ENCODE data around the gene SORCS2.
"Not testable (repeated sequence)": the region's sequence is repeated elsewhere in the genome, so short reads cannot be mapped to it uniquely, and the experiment has no call there.

The SORCS2 gene

DNA sequence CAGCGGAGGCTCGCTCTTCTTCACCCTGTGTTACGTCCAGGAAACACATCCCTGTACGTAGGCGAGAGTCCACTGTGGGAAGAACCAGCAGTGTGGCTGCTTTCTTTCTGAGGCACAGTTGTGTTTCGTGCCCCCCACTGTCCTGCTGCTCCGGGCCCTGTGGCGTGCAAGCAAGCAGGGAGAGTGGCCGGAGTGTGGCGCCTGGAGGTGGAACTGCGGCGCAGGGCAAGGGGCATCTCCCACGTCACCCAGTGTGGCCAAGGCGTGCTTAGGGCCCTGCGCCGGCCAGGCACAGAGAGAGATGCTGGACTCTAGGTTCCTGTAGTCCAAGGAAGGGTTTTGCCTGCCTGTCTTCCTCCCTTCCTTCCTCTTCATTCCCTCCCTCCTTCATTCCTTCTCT lies 255.7 kb downstream of the SORCS2 start:
- DNase-seq (ENCODE audit: low read depth in 2 of 2) = no peak

DNA sequence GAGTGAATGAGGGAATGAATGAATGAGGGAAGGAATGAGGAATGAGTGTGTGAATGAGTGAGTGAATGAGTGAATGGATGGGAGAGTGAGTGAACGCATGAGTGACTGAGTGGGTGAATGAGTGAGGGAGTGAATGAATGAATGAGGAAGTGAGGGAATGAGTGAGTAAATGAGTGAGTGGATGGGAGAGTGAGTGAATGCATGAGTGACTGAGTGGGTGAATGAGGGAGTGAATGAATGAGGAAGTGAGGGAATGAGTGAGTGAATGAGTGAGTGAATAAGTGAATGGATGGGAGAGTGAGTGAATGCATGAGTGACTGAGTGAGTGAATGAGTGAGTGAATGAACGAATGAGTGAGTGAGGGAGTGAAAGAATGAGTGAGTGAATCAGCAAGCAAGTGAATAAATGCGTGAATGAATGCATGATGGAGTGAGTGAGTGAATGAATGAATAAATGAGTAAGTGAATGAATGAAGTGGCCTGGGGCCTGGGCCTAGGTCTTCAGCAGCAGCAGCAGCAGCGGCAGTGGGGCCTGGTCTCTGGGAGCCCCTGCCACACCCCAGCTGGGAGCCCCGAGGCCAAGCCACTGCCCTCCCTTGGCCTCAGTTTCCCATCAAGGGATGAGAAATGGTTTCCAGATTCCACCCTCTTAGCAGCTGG lies 258.6 kb downstream of the SORCS2 start:
- DNase-seq (ENCODE audit: low read depth in 2 of 2) = no peak

DNA sequence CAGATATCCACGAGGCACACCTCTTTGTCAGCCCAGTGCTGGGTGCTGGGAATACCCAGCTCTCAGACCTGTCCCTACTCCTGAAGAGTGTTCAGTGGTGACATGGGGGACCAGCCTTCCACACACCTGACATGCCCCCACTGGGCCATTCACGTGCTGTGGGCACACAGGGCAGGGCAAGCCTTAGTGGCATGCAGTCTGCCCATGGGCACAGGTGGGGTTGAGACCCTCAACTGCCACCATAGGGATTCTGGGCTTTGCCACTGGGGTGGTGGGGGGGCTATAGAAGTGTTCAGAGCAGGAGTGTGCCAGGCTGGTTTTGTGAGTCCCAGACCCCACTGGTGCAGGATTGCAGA lies 259.1 kb downstream of the SORCS2 start:
- no peak for DNase-seq (ENCODE audit: low read depth in 2 of 2)

DNA sequence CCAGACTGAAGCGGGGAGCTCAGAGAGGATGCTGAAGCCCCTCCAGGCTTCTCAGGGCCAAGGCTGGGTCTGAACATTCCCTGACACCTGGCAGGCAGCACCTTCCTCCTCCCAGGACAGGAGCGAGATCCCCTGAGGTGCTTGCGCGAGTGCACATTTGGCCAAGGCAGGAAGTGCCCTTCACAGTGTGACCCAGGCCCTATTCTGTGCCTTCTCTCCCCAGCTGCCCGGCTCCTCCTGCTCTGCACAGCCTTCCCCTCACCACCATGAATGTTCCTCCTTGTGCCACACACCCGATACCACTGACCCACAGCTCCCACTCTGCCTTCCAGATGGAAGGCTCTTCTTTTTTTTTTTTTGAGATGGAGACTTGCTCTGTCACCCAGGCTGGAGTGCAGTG lies 259.5 kb downstream of the SORCS2 start:
- no peak for DNase-seq (ENCODE audit: low read depth in 2 of 2)

DNA sequence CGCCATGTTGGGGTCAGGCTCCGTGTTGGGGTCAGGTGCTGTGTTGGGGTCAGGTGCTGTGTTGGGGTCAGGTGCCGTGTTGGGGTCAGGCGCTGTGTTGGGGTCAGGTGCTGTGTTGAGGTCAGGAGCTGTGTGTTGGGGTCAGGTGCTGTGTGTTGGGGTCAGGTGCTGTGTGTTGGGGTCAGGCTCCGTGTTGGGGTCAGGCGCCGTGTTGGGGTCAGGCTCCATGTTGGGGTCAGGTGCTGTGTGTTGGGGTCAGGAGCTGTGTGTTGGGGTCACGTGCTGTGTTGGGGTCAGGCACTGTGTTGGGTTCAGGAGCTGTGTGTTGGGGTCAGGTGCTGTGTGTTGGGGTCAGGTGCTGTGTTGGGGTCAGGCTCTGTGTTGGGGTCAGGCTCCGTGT lies 260.5 kb downstream of the SORCS2 start:
- DNase-seq (ENCODE audit: low read depth in 2 of 2) = not testable (repeated sequence)

DNA sequence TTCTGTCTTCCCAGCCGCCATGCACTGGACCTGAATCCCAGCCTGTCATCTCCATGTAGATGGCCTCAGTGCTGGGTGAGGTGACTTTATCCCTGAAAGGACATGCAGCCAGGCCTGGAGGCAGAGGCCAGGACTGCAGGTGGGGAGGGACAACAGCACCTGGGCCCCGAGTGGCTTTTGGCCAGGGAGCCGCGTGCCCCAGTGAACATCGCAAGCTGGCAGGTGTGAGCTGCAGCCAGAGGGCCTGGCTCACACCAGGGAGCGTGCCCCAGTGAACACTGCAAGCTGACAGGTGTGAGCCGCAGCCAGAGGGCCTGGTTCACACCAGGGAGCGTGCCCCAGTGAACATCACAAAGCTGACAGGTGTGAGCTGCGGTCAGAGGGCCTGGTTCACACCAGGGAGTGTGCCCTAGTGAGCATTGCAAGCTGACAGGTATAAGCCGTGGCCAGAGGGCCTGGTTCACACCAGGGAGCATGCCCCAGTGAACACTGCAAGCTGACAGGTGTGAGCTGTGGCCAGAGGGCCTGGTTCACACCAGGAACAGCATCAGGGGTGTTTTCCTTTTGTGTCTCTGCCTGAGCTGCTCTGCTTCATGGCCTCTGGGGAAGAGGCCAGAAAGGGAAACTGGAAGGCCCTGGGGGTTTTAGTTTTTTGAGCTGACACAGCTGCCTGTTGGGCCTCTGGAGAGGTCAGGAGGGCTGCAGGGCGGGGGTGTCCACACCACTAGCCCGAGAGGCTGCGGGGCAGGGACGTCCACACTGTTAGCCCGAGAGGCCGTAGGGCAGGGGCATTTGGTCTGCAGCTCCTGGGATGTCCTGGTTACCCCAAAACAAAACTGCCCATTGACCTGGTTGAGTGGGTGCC lies 265.1 kb downstream of the SORCS2 start:
- DNase-seq (ENCODE audit: low read depth in 2 of 2) = no peak

DNA sequence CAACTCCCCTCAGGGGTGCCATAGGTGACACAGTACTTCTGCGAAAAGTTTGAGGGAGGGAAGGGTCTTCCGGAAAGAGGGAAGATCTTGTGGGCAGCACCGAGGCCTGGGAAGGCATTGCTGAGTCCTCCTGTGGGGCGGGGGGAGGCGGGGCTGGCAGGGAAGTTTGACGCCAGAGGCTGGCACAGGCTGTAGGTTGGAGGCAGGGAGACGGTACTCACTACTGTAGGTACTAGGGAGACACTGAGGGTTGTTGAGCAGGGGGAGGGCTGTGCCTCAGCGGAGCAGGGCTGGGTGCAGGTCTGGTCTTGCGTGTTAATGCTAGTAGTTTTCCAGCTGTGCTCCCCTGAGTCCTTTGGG lies 265.7 kb downstream of the SORCS2 start:
- no peak for DNase-seq (ENCODE audit: low read depth in 2 of 2)

DNA sequence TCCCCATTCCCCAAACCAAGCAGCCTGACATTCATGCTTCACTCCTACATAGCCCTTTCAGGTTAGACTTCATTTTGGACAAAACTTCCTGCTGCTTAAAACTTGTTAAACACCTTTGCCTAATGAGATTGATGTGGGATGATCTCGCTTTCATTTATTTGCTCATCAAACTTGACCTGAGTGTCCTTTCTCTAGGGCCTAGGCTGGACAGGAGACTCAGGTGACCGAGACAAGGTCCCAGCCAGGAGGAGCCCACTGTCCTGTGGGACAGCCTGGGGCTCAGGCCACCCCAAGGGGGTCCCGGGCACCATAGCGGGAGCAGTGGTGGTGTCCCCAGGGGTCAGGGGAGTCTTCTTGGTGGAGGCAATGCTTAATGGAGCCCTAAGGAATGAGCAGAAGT lies 266.1 kb downstream of the SORCS2 start:
- DNase-seq (ENCODE audit: low read depth in 2 of 2) = no peak

DNA sequence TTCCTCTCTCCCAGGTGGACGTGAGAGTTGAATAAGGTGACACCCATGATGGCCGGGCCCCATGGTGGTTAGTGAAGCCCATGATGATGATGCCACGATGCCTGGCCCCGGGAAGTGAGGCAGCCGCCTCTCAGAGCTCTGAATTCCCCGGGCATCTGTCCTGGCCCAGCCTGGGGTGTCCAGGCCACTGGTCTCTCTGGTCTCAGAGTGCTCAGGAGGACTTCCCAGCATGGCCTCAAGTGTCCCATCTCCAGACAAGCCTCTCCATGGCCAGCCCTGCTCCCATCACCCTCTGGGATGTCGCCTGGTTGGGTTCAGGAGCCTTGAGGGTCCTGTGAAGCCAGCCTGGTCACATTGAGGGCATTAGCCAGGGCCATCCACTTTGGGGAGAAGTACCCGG lies 267.1 kb downstream of the SORCS2 start:
- DNase-seq (ENCODE audit: low read depth in 2 of 2) = no peak

DNA sequence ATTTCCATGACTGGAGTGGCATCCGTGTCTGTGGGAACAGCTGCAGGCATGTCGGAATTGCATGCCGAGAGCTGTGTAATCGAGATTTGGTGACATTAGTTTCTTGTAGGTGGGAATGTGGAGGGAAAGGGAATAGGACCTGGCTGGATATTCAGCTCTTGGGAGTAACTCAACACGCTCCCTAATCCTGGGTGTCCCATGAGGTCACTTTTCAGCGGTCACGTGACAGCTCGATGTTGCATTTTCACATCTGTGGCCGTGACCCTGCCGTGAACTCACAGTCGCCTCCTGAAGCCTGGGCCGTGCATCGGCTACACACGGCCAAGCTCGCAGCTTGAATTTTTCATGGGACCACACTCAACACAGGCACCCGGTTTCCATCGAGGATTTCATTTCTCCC lies 268.2 kb downstream of the SORCS2 start:
- DNase-seq (ENCODE audit: low read depth in 2 of 2) = no peak

DNA sequence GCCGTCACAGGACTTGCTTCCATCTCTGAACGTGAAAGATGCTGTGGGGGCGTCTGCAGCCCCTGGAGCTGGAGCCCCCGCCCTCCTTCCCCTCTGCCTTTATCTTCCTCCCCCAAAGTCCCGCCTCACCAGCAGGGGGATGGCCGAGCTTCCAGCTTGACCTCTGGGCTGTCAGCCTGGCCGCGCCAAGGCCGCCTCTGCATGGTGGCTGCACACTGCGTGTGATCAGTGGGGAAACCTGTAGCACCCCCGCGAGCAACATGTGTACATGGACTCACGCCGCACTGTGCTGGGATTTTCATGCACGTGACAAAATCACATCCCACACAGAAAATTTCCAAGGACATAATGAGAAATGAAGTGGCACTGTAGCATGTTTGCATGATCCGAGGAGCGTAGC lies 268.9 kb downstream of the SORCS2 start:
- no peak for DNase-seq (ENCODE audit: low read depth in 2 of 2)

DNA sequence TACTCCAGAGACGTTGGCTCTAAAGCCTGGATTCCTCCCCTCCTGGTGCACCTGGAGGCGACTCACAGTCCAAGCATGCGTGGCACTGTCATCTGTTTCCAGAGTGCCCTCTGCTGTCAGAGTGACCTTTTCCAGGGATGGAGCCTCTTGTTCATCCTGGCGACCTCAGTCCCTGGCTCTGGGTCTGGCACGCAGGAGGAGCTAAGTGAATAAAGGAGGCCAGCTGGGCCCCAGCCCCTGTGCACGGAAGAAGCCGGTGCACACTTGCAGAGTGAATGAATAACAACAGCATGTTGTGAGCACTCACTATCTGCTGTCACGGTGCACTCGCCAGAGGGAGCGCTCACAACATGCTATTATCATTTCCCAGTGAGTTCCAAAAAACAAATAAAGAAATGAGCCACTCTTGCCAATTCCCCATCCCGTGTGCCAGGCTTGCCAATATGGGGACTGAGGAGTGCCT lies 270.2 kb downstream of the SORCS2 start:
- DNase-seq (ENCODE audit: low read depth in 2 of 2) = no peak

DNA sequence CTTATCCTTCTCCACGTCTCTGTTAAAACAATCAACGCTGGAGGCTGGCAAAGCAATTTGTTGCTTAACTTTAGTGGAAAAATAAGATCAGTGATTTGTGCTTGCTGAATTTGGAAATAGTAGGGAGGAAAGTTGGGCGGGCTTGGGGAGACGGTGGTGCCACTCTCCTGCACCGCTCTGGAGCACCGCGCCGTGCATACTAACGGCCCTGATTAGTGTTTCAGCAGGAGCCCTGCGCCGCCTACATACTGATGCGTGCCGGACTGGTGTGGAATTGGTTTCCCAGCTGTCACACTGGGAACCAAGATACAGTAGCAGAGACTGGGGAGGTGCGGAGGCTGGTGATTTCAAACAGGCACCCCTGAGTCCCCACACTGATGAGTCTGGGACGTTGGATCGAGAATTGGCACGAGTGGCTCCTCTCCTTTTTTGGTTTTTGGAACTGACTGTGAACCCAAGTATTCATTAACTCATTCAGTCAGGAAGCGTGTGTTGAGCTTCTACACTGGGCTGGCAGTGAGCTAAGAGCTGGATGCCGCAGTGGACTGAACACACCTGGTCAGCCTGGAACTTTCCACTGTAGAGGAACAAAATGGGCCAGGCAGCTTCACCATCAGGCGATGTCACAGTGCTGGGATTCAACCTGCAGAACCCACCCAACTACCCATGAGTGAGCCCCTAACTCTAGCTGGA lies 271.4 kb downstream of the SORCS2 start:
- DNase-seq (ENCODE audit: low read depth in 2 of 2) = no peak

DNA sequence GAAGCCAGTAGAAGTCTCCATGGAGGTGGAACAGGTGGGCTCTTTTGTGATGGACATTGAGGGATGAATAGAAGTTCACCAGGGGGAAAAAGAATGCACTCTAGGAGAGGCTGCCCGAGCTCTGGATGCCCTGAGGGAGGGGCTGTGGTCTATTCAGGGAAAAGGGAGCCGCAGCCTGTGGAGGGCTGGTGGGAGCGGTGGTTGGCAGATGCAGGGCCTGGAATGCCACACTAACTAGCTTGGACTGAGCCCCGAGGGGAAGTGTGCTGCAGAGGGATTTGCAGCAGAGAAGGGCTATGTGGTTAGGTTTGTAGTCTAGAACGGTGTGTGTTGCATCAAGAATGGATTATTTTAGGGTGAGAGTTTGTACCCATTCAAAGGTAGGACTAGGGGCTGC lies 271.9 kb downstream of the SORCS2 start:
- no peak for DNase-seq (ENCODE audit: low read depth in 2 of 2)

DNA sequence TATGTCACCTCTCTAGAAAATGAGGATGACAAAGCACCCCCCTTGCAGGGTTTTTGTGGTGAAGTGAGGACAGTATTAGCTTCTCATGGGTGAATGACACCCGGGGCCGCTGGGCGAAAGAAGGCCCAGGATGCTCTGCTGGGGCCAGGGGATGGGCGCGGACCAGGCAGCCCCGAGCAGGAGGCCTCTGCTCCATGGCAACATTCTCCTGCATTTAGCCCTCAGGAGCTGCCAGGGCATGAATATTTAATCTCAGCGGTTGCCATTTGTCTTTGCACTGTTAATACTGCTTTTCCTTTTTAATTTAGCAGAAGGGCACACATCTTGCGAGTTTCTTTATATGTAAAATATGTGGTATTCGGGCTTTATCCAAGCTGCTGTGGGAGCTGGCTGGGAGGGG lies 272.7 kb downstream of the SORCS2 start:
- no peak for DNase-seq (ENCODE audit: low read depth in 2 of 2)

DNA sequence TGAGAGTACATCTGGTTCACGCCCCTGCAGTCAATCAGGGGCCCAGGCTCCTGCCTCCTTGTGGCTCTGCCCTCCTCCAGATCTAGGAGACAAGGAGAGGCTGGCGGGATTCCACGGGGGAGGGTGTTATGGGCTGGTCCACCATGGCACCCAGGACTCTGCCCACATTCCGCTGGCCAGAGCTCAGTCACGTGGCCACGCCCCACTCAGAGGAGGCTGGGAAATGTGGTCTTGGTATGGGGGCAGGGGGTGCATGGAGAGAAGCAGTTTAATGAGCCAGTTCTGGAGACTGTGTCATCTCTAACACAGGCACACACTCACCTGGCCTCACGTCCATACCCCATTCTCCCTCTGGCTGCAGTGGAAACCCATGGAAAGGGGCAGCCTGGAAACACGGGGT lies 273.9 kb downstream of the SORCS2 start:
- no peak for DNase-seq (ENCODE audit: low read depth in 2 of 2)

DNA sequence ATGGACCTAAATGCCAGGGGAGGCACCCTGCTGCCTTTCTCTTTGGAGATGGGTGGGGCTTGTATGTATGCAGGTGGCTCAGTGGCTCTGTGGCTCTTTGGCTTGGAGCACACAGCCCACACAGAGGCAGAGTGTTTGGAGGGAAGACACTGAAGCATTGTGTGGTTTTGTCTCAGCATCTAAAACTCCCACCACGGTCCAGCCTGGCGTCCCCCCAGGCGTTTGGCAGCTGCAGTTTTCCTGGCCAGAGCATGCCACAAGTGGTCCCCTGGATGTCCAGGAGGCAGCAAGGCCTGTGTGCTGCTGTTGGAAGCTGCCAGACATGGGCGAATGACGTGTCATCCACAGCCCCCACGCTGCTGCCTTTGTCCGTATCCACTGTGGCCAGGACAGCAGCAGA lies 274.6 kb downstream of the SORCS2 start:
- DNase-seq (ENCODE audit: low read depth in 2 of 2) = no peak

DNA sequence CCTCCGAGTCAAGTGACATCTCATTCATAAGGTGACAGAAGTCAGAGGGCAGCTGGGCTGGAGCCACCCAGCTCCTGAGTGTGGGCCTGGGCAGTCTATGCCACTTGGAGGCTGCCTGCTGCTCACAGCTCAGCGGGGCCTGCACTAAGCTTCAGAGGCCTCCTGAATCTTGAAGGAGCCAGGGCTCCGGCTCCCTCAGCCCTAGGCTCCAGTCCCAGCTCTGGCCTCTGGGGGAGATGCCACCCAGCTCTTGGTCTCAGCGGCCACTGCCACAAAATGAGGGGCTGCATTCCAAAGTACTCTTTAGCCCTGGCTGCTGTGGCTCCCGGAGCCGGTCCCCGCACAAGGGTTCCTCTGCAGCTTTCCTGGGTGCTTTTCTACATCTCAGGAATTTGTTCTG lies 275.1 kb downstream of the SORCS2 start:
- no peak for DNase-seq (ENCODE audit: low read depth in 2 of 2)

DNA sequence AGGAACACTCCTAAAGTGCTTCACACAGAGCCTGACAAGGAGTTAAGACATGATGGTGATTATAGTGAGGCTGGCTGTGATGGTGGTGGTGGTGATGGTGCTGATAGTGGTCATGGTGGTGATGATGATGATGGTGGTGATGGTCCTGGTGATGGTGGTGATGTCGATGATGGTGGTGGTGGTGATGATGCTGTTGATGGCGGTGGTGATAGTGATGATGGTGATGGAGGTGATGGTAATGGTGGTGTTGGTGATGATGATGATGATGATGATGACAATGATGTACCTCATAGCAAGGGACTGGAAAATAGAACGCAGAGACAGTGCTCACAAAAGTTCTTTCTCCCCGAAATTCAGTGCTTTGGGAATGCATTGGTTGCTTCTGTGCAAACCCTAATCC lies 276.7 kb downstream of the SORCS2 start:
- DNase-seq (ENCODE audit: low read depth in 2 of 2) = no peak

DNA sequence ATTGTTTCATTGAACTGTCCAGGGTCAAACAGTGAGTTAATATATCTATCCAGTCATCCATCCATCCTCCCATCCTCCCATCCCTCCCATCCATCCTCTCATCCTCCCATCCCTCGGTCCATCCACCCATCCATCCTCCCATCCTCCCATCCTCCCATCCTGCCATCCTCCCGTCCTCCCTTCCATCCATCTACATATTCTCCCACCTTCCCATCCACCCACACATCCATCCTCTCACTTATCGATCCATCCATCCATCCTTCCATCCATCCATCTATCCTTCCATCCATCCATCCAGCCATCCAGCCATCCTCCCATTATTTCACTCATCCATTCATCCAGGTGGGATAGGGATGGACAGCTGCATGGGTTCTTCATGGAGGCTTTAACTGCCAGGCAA lies 277.8 kb downstream of the SORCS2 start:
- no peak for DNase-seq (ENCODE audit: low read depth in 2 of 2)

DNA sequence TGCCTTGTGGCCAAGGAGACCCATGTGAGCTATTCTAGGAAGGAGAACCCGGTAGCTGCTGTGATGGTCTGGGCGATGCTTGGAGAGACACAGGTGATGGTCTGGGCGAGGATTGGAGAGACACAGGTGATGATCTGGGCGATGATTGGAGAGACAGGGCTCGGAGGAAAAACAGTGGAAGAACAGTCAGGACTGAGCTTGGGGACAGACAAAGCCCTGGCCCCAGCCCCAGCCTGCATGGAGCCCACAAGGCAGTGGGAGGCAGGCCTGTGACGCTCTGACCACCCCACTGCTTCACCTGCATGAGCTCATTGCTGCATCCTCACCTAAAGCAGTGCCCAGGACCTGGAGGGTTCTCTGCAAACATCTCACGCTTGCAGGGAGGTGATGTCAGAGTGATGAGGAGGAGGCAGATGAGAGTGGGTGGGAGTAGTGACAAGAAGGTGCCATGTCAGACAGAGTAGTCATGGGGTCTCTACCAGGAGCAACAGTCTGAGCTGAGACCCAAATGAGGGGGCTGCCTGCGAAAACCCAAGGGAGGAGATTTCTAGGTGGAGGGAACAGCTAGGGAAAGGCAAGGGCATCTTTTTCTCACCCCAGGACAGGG lies 278.3 kb downstream of the SORCS2 start:
- no peak for DNase-seq (ENCODE audit: low read depth in 2 of 2)

DNA sequence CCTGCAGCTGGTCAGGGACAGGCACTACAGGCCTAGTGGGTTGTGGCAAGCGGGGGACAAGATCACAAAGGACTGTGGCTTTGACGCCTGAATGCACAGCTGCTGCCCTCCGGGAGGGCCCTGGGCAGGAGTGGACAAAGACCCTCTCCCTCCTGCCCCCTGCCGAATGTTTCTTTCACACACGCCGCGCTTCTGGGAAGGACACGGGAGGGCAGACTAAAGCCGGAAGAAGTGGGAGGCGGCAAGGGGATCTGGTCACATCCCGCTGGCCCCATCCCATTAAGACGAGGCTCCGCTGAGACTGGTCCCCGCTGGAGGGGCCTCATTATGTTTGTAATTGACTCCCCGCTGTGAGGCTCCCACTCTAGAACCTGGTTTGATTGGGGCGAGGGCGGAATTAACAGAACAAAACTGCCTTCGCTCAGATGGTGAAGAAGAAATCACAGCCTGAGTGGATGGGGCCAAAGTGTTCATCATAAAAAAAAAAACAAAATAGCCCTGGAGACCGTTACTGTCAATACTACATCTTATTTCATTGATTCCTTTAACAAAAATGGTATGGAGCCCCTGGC lies 280.2 kb downstream of the SORCS2 start:
- no peak for DNase-seq (ENCODE audit: low read depth in 2 of 2)
